NCI-H2107 treated with DMSO at 0.1 percent for 48 hours (cell line): ENCODE measurements around the gene N4BP2.
"Not testable (repeated sequence)": the region's sequence is repeated elsewhere in the genome, so short reads cannot be mapped to it uniquely, and the experiment has no call there.

Experiments
- DNase-seq: peaks from one replicate; lab custom pipeline; 2025; ENCODE audit not compliant: unreplicated experiment; lab: John Stamatoyannopoulos, UW

The N4BP2 gene

DNA sequence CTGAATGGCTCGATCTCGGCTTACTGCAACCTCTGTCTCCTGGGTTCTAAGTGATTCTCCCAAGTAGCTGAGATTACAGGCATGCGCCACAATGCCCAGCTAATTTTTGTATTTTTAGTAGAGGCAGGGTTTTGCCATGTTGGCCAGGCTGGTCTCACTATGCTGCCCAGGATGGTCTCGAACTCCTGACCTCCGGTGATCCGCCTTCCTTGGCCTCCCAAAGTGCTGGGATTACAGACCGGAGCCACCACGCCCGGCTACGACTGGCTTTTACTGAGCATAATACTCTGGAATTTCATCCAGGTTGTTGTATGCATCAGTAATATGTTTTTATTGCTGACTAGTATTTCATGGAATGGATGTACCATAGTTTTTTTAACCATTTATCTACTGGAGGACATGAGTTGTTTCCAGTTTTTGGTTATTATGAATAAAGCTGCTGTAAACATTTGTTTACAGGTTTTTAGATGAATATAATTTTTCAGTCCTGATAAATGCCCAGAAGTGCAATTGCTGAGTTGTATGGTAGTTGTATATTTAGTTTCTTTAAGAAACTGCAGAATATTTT, 31.2 kb downstream of the N4BP2 start:
- no peak for DNase-seq

DNA sequence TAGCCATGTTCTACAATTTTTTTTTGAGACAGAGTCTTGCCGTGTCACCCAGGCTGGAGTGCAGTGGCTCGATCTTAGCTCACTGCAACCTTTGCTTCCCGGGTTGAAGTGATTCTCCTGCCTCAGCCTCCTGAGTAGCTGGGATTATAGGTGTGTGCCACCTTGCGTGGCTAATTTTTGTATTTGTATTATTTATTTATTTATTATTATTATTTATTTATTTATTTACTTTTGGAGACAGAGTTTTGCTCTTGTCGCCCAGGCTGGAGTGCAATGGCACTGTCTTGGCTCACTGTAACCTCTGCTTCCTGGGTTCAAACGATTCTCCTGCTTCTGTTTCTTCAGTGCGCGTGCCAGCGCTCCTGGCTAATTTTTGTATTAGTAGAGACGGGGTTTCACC, 36.8 kb downstream of the N4BP2 start:
- DNase-seq = not testable (repeated sequence)

DNA sequence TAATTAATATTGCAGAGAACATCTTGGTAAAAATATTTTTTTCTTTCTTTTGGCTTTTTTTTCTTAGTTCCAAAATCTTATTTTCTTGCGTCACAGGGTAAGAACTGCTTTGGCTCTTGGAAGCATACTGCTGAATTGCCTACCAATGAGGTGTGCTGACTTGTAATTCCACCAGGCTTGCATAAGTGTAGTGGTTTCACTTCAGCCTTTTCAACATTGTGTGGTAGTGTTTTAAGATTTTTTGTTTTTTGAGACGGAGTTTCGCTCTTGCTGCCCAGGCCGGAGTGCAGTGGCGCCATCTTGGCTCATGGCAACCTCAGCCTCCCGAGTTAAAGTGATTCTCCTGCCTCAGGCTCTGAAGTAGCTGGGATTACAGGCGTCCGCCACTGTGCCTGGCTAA, 42.4 kb downstream of the N4BP2 start:
- DNase-seq = no peak

DNA sequence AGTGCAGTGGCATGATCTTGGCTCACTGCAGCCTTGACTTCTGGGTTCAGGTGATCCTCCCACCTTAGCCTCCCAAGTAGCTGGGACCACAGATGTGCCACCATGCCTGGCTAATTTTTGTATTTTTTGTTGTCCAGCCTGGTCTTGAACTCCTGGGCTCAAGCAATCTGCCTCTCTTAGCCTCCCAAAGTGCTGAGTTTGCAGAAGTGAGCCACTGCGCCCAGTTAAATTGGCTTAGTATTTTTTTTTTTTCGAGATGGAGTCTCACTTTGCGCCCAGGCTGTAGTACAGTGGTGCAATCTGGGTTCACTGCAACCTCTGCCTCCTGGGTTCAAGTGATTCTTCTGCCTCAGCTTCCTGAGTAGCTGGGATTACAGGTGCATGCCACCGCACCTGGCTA, 50.5 kb downstream of the N4BP2 start:
- DNase-seq = not testable (repeated sequence)

DNA sequence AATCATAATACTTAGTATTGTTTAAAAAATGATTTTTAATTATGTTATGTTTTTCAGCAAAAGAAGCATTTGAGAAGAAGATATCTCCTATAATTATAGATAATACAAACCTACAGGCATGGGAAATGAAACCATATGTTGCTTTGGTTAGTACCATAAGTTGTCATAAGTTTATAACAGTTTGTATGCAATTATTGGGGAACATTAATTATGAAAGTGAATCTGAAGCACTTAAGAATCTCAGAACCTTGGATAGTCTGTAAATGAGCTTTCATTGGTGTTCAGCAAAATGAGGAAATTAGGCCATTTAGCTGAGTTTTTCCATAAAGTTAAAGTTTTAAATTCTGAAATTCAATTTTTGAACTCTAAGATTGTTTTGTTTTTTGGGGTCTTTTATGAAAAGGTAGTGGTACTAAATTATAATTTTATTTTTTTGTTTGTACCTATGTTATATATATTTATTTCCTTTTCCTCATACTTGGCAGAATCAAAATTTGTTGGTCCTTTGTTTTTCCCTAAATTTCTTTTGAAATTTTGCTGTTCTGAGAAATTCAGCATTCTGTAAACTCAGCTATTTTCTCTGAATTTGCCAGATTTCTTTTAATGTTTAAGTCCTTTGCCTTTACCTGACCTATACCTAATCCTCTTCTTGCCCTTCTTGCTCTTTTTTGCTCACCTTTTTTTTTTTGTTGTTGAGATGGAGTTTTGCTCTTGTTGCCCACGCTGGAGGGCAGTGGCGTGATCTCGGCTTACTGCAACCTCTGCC, 55.6 kb downstream of the N4BP2 start:
- DNase-seq = no peak

DNA sequence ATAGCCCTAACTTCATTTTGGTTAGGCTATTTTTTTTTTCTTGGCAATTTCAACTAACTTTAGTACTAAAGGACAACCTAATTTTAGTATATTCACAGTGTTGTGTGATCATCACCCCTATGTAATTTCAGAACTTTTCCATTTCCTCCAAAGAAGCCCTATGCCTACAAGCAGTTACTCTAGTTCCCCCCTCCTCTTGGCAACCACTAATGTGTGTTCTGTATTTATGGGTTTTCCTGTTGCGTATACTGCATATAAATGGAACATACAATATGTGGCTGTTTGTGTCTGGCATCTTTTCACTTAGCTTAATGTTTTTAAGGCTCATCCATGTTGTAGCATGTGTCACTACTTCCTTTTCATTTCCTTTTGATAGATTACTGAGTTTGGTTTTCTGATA, 57.6 kb downstream of the N4BP2 start:
- DNase-seq = no peak

DNA sequence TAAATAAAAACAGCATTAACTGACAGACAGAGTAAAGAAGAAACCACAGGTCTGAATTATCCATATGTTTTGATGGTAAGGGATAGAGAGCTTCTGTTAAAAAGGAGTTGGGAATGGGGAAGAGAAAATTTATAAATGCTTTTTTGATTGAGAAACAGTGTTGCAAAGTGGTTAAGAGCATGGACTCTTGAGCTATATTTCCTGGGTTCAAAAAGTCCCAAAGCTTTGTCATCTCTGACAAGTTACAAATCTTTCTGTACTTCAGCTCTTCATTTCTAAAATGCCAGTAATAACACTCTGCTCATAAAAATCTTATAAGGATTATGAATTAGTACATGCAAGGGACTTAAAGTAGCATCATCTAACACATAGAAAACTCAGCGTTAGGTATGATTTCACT, 62.2 kb downstream of the N4BP2 start:
- DNase-seq = no peak

DNA sequence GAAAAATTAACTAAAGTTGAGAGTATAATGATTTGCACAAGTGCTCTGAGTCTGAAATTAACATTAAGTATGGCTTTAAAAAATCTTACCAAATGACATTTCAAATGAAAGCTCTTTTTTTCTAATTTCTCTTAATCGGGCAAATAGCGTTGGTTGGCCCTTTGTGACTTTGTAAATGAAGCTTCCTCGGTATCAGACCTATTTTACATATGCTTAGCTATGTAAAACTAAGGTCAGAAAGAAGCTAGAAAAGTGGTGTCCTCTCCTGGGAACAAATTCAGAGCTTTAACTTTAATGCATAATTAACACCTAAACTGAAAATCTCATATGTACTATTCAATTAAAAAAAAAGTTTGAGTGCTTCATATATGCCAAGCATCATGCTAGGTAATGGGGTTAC, 62.7 kb downstream of the N4BP2 start:
- no peak for DNase-seq

DNA sequence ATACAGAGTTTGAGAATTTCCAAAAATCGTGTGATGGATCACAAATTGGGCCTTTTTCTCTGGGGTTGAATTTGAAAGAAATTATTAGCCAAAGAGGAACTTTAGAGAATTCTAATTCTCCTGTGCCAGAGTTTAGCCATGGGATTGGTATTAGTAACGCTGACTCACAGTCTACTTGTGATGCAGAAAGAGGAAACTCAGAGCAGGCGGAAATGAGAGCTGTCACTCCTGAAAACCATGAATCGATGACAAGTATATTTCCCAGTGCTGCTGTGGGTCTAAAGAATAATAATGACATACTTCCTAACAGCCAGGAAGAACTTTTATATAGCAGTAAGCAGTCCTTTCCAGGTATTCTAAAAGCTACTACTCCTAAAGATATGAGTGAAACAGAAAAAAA, 64.9 kb downstream of the N4BP2 start:
- no peak for DNase-seq

DNA sequence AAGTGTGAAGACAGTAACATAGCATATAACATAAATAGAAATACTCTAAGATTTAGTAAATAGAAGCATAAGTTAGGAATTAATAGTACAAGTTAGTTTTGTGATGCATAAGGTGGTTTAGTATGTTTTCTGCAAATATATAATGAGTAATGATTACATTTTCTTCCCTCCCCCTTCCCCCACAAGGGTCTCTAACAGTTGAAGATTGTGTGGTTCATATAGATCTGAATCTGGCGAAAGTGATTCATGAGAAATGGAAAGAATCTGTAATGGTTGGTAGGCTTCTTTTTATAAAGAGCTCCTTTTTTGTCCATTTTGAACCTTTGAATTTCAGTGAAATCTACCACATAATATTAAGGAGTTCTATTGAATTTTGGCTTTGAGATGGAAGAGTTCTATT, 66.3 kb downstream of the N4BP2 start:
- DNase-seq = no peak

DNA sequence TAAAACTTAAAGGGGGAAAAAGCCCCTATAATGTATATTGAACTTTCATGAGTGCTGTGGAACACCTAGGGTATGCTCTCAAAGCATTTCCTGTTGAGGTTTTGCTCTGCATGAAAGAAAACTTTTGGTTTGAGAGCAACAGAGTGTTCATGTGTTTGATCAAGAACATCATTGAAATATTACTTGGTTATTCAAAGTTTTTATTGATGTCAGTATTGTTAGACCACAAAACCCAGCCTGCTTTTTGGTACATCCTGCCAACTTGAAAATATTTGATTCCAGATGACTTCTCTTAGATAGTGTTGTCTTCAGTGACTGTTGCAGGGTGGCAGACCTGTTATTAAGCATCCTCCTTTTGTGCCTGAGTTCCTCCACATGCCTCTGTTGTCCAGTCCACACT, 68.0 kb downstream of the N4BP2 start:
- DNase-seq = no peak

DNA sequence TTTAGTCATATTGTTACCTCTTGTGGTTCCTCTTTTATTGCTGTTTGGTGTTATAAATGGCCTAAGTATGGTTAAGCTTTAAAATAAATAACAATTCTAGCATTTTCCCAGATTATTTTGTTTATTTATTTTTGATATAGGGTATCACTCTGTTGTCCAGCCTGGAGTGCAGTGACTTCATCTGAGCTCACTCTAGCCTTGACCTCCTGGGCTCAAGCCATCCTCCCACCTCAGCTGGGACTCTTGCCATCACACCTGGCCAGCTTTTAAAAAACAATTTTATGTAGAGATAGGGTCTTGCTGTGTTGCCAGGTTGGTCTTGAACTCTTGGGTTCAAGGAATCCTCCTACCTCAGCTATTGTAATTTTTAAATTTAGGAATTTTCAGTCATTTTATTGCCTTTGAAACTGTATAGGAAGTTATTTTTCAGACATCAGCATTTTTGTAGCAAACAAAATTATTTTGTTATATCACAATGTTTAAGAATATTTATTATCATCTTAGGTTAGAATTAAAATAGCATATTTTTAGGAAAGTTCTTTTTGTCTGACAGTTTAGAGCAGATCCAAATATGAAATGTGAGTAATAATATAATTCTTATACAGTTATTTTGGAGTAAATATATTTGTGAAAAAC, 73.9 kb downstream of the N4BP2 start:
- no peak for DNase-seq

DNA sequence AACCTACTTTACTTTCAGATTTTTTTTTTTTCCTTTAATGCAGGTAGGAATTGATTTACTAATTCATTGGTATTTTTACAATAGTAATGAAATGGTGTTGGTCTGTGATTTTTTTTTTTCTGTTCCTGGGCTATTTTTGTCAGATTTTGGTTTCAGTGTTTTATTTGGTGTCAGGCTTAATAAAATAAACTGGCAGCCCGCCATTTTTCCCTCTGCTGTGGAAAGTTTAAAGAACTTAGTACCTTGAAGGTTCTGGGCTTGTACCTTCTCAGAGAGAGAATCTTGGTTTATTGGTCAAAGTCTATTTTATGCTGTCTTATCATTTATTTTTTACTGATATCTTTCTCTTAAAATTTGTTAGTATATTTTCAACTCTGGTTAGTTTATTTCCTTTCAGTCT, 76.2 kb downstream of the N4BP2 start:
- no peak for DNase-seq

DNA sequence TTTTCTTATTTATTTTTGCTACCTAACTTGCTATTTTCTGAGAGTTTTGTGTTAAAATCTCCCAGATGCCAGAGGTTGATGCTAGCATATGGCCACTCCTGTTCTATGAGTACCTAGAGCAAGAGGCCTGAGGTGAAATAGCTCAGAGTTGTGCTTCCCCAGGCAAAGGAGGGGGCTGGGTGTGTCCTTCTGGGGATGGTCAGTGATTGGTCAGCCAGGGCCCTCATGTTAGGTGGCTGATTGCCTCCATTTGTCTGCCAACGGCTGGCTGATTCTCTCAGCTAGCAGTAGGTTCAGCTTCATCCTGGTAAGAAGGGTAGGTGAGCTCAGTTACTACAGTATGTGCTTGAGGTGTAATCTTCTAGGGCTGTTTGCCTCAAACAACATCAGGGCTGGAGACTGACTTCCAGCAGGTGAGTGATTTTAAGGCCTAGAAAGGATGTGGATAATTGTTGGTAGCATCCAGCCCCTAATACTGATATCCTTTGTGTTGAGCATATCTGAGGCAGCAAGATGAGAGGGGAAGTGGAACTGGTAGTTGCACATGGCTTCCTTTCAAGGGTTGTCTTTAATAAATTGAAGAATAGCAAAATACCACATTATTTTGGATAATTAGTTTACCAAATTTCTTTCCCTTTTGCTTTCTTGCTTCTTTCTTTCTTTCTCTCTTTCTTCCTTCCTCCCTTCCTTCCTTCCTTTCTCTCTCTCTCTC, 77.7 kb downstream of the N4BP2 start:
- DNase-seq = no peak

DNA sequence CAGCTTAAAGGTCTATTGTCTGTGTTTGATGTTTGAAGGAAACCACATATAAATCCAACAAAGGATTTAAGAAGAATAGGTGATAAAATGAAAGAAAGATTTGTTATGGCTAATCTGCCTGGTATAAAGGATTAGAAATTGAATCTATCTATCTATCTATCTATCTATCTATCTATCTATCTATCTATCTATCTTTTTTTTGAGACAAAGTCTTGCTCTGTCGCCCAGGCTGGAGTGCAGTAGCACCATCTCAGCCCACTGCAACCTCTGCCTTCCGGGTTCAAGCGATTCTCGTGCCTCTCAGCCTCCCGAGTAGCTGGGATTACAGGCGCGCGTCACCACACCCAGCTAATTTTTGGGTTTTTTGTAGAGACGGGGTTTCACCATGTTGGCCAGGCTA, 79.6 kb downstream of the N4BP2 start:
- DNase-seq = not testable (repeated sequence)

DNA sequence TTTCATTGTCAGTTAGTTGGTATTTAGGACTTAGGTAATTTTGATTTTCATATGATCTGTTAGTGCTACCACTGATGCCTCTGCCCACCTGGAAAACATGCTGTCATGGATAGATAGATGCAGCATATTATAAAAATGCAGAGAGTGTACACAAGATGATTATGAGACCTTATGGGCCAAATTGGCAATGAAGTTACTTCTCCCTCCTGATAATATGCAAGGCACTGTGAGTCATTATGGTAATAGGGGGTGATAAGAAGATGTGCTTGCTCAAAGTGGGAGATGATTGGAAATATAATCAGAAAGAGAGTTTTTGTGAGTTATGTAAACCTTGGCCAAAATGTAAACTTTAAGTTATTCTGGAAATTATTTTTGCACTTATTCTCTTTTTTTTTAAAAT, 83.5 kb downstream of the N4BP2 start:
- DNase-seq = no peak

DNA sequence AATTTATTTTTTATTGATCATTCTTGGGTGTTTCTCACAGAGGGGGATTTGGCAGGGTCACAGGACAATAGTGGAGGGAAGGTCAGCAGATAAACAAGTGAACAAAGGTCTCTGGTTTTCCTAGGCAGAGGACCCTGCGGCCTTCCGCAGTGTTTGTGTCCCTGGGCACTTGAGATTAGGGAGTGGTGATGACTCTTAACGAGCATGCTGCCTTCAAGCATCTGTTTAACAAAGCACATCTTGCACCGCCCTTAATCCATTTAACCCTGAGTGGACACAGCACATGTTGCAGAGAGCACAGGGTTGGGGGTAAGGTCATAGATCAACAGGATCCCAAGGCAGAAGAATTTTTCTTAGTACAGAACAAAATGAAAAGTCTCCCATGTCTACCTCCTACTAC, 83.9 kb downstream of the N4BP2 start:
- not testable (repeated sequence) for DNase-seq

DNA sequence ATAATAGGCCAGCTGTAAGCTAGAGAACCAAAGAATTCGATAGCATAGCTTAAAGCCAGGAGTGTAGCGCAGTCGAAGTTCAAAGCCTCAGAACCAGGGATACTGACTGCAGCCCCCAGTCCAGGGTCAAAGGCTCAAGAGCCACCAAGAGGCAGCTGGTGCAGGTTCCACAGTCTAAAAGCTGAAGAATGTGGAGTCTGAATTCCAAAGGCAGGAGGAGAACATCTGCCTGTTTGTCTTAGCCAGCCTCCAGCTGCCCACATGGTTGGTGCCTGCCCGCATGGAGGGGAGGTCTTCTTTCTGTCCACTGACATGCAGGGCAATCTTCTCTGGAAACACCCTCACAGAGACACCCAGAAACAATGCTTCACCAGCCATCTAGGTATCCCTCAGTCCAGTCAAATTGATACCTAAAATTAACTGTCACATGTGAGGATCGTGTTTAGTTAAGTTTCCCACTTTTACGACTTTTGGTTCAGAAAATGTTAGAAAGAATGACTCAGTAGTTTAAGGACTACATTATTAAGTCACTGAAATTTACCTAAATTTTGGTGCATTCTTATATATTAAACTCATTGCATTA, 87.4 kb downstream of the N4BP2 start:
- no peak for DNase-seq

DNA sequence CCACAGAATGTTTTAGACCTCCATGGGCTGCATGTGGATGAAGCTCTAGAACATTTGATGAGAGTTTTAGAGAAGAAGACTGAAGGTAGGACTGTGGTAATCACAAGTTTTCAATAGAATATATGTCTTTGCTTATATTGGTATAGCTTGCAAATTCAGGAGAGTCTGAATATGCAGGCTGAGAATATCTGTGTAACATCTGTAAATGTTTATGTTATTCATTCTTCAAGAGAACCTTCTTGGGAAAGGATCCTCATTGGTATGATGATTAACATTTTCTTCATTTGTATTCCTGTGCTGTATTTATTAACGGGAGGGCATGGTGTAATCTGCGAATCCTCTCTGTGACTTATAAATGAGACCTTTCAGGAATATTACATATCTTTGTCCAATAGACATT, 88.1 kb downstream of the N4BP2 start:
- DNase-seq = no peak

DNA sequence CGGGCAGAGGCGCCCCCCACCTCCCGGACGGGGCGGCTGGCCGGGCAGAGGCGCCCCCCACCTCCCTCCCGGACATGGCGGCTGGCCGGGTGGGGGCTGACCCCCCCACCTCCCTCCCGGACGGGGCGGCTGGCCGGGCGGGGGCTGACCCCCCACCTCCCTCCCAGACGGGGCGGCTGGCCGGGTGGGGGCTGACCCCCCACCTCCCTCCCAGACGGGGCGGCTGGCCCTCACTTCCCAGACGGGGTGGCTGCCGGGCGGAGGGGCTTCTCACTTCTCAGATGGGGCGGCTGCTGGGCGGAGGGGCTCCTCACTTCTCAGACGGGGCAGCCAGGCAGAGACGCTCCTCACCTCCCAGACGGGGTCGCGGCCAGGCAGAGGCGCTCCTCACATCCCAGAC, 90.8 kb downstream of the N4BP2 start:
- not testable (repeated sequence) for DNase-seq

DNA sequence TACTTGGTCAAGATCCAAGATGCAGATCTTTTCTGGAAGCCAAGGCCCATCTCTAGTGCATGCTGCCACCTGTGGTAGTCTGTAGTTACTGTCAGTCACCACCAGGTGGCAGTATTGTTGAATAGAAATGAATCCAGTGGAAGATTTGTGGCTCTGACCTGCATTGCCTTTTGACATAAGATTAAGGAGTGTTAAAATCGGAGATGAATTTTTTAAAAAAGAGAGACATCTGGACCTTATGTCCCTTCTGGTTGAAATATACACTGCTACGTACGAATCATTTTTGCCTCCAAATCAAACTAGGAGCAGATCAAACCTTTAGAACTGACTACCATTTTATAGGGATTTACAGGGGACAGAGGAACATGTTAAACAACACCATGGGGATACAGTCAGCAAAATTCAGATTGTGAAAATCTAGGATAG, 93.3 kb downstream of the N4BP2 start:
- DNase-seq = peak; percentile 33

DNA sequence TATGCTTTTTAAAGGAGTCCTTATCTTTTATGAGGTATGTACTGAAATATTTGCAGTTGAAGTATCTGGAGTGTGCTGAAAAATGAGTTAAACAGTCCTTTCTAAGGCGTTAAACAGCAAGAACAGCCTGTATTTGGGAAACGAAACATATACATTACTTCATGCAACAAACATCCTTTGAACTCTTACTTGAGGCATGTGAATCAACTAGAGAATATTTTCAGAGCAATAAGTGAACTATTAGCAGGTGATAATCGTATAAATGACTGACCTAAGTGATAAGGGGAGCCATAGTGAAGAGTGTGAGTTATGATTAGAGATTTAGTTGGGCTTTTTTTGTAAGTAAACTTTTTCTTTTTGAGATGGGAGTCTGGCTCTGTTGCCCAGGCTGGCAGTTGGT, 94.3 kb downstream of the N4BP2 start:
- no peak for DNase-seq
